Activated naive CD4-positive, alpha-beta T cell treated with anti-CD3 and anti-CD28 coated beads, Interleukin-2, amount 10 ng/mL, durations not matched to agents 7 days and 5 days (primary cell): Measurements from ENCODE around the gene ZNF579.

ENCODE experiments used
- CTCF ChIA-PET: fragments of 350-600 bp; sonication (Branson Sonifier 250); formaldehyde crosslinking; loops from one replicate; lab custom pipeline; 2021; ENCODE audit warnings: antibody characterized with exemption; lab: Charles Lee
- DNase-seq: peaks from one replicate; pipeline ENCODE4 v3.0.0-alpha.2; 2020
- H3K27ac Mint-ChIP-seq: one replicate; pipeline ENCODE4 v1.8.0; 2021; ENCODE audit warnings: mild to moderate bottlenecking, moderate library complexity, mixed read lengths
- H3K27me3 Mint-ChIP-seq: one replicate; pipeline ENCODE4 v1.8.0; 2021; ENCODE audit warnings: mild to moderate bottlenecking, mixed read lengths
- H3K36me3 Mint-ChIP-seq: one replicate; pipeline ENCODE4 v1.8.0; 2021; ENCODE audit warnings: mixed read lengths
- H3K4me1 Mint-ChIP-seq: one replicate; pipeline ENCODE4 v1.8.0; 2021; ENCODE audit warnings: mixed read lengths
- H3K4me3 Mint-ChIP-seq: one replicate; pipeline ENCODE4 v1.8.0; 2021; ENCODE audit warnings: mild to moderate bottlenecking, moderate library complexity, mixed read lengths
- H3K9me3 Mint-ChIP-seq: one replicate; pipeline ENCODE4 v1.8.0; 2021; ENCODE audit warnings: mixed read lengths

ZNF579 gene

GRCh38 chr19:55617426-55617825 lies 36.8 kb upstream of the ZNF579 start:
- Mint-ChIP-seq H3K4me3 (no peak overlapping the region), H3K4me1 (peaks cover 15% of the 10 kb centered on the region), H3K27ac (no peak overlapping the region), H3K9me3 (no peaks in the 10 kb centered on the region), H3K27me3 (no peaks in the 10 kb centered on the region), H3K36me3 (peaks cover 42% of the 10 kb centered on the region)
- no peak for DNase-seq
- CTCF ChIA-PET = interaction anchor here (2.8 to 4.9 kb wide), 2 partner anchors 11 to 15 kb away, joined by 11 to 23 read pairs; partner anchors contain the start of gene ZNF865

GRCh38 chr19:55616395-55616875 lies 35.8 kb upstream of the ZNF579 start:
- no peak for DNase-seq
- Mint-ChIP-seq H3K9me3 (no peaks in the 10 kb centered on the region), H3K27ac (no peak overlapping the region), H3K36me3 (peaks cover 46% of the 10 kb centered on the region), H3K4me3 (no peak overlapping the region), H3K27me3 (no peaks in the 10 kb centered on the region), H3K4me1 (peaks cover 15% of the 10 kb centered on the region)
- CTCF ChIA-PET = interaction anchor here (2.8 kb wide), 1 partner anchor 10 kb away, joined by 11 read pairs; the partner anchor contains the start of gene ZNF865

GRCh38 chr19:55615543-55616394 lies 35.1 kb upstream of the ZNF579 start:
- peaks cover 14% of the 10 kb centered on the region for H3K4me1 Mint-ChIP-seq
- no peaks in the 10 kb centered on the region for H3K27me3 Mint-ChIP-seq
- H3K9me3 Mint-ChIP-seq = no peaks in the 10 kb centered on the region
- CTCF ChIA-PET = no interaction called here
- no peak overlapping the region for H3K27ac Mint-ChIP-seq
- H3K36me3 Mint-ChIP-seq = peaks cover 44% of the 10 kb centered on the region
- no peak for DNase-seq
- H3K4me3 Mint-ChIP-seq = no peak overlapping the region

- H3K4me3 Mint-ChIP-seq = no peak overlapping the region
- DNase-seq = no peak
- CTCF ChIA-PET = no interaction called here
These were observed 34.3 kb upstream of the ZNF579 start for GRCh38 chr19:55614711-55615542.

GRCh38 chr19:55613930-55614710 lies 33.5 kb upstream of the ZNF579 start:
- DNase-seq = no peak
- Mint-ChIP-seq H3K36me3 (peaks cover 42% of the 10 kb centered on the region), H3K4me3 (no peak overlapping the region), H3K4me1 (peaks cover 9% of the 10 kb centered on the region), H3K9me3 (no peaks in the 10 kb centered on the region), H3K27ac (no peak overlapping the region), H3K27me3 (no peaks in the 10 kb centered on the region)
- CTCF ChIA-PET = no interaction called here

More at GRCh38 chr19:55614711-55615542, 34.3 kb upstream of the ZNF579 start:
- peaks cover 10% of the 10 kb centered on the region for H3K4me1 Mint-ChIP-seq
- H3K27ac Mint-ChIP-seq = no peak overlapping the region
- peaks cover 41% of the 10 kb centered on the region for H3K36me3 Mint-ChIP-seq
- no peaks in the 10 kb centered on the region for H3K27me3 Mint-ChIP-seq
- H3K9me3 Mint-ChIP-seq = no peaks in the 10 kb centered on the region

- CTCF ChIA-PET = no interaction called here
- Mint-ChIP-seq H3K4me3 (no peak overlapping the region), H3K9me3 (no peaks in the 10 kb centered on the region), H3K36me3 (peaks cover 42% of the 10 kb centered on the region), H3K27me3 (no peaks in the 10 kb centered on the region), H3K27ac (no peak overlapping the region), H3K4me1 (peaks cover 9% of the 10 kb centered on the region)
- DNase-seq = no peak
These were observed 32.7 kb upstream of the ZNF579 start for GRCh38 chr19:55613396-55613795.

- no peak for DNase-seq
- CTCF ChIA-PET = no interaction called here
- Mint-ChIP-seq H3K27me3 (no peaks in the 10 kb centered on the region), H3K9me3 (no peaks in the 10 kb centered on the region), H3K36me3 (peaks cover 39% of the 10 kb centered on the region), H3K4me1 (peaks cover 19% of the 10 kb centered on the region), H3K4me3 (no peak overlapping the region), H3K27ac (no peak overlapping the region)
These were observed 31.5 kb upstream of the ZNF579 start for GRCh38 chr19:55611983-55612645.

GRCh38 chr19:55611300-55611982 lies 30.8 kb upstream of the ZNF579 start:
- H3K27ac Mint-ChIP-seq = no peak overlapping the region
- no peaks in the 10 kb centered on the region for H3K27me3 Mint-ChIP-seq
- peaks cover 39% of the 10 kb centered on the region for H3K36me3 Mint-ChIP-seq
- H3K4me1 Mint-ChIP-seq = peaks cover 26% of the 10 kb centered on the region
- CTCF ChIA-PET = no interaction called here
- DNase-seq = no peak
- no peak overlapping the region for H3K4me3 Mint-ChIP-seq
- H3K9me3 Mint-ChIP-seq = no peaks in the 10 kb centered on the region

GRCh38 chr19:55609326-55609725 lies 28.7 kb upstream of the ZNF579 start:
- Mint-ChIP-seq H3K27ac (no peak overlapping the region), H3K9me3 (no peaks in the 10 kb centered on the region), H3K4me3 (no peak overlapping the region), H3K27me3 (no peaks in the 10 kb centered on the region), H3K4me1 (peaks cover 39% of the 10 kb centered on the region), H3K36me3 (peaks cover 42% of the 10 kb centered on the region)
- CTCF ChIA-PET = no interaction called here
- DNase-seq = no peak

- Mint-ChIP-seq H3K4me3 (peak overlapping the region; percentile 89), H3K9me3 (no peaks in the 10 kb centered on the region), H3K4me1 (peaks cover 50% of the 10 kb centered on the region), H3K36me3 (peaks cover 39% of the 10 kb centered on the region), H3K27me3 (no peaks in the 10 kb centered on the region), H3K27ac (peak overlapping the region; percentile 93)
- no peak for DNase-seq
- CTCF ChIA-PET = interaction anchor here (0.7 to 2.5 kb wide), 22 partner anchors 11 to 466 kb away, joined by 3 to 21 read pairs (median 5); partner anchors contain the start of genes ISOC2, U2AF2, ZNF579 and ZNF784
These were observed 26.2 kb upstream of the ZNF579 start for GRCh38 chr19:55606817-55607216.

GRCh38 chr19:55606471-55606787 lies 25.8 kb upstream of the ZNF579 start:
- peak overlapping the region; percentile 89 for H3K4me3 Mint-ChIP-seq
- peaks cover 42% of the 10 kb centered on the region for H3K36me3 Mint-ChIP-seq
- no peaks in the 10 kb centered on the region for H3K9me3 Mint-ChIP-seq
- DNase-seq = no peak
- H3K27ac Mint-ChIP-seq = peak overlapping the region; percentile 93
- H3K4me1 Mint-ChIP-seq = peaks cover 54% of the 10 kb centered on the region
- no peaks in the 10 kb centered on the region for H3K27me3 Mint-ChIP-seq
- CTCF ChIA-PET = interaction anchor here (0.7 to 2.5 kb wide), 23 partner anchors 11 to 465 kb away, joined by 3 to 21 read pairs (median 4); partner anchors contain the start of genes ISOC2, U2AF2, ZNF579 and ZNF784

- CTCF ChIA-PET = interaction anchor here (0.7 to 2.5 kb wide), 24 partner anchors 11 to 465 kb away, joined by 3 to 21 read pairs (median 4); partner anchors contain the start of genes ISOC2, U2AF2, ZNF579 and ZNF784
- Mint-ChIP-seq H3K4me1 (peaks cover 59% of the 10 kb centered on the region), H3K36me3 (peaks cover 38% of the 10 kb centered on the region), H3K4me3 (peak within 1 kb of the TSS; percentile 93), H3K9me3 (no peaks in the 10 kb centered on the region), H3K27me3 (no peaks in the 10 kb centered on the region), H3K27ac (peak within 1 kb of the TSS; percentile 98)
- DNase-seq = peak; percentile 81
These were observed 25.2 kb upstream of the ZNF579 start, which contains the start of gene ZNF865 for GRCh38 chr19:55605637-55606470. ZNF865 (plus strand) TSS chr19:55605647; CDS start chr19:55613619, 7,972 bp downstream.
